SK-N-SH (cell line): ENCODE data around the gene PELI2.

Source experiments
- CTCF ChIP-seq: fragments of 200-600 bp; sonication (generic); IDR thresholded peaks from 2 replicates; pipeline ENCODE4 v1.6.1; 2017; ENCODE audit warnings: antibody characterized with exemption, mild to moderate bottlenecking, moderate library complexity
- FOXM1 ChIP-seq: IDR thresholded peaks from 2 replicates; pipeline ENCODE4 v1.4.0; 2012; ENCODE audit warnings: low read depth, mild to moderate bottlenecking
- MXI1 ChIP-seq: IDR thresholded peaks from 2 replicates; pipeline ENCODE4 v1.6.1; 2012; ENCODE audit warnings: mild to moderate bottlenecking, low read depth, low read length, improper control_type of control experiment
- RCOR1 ChIP-seq: fragments of 150-350 bp; IDR thresholded peaks from 2 replicates; pipeline ENCODE4 v1.6.1; 2017; ENCODE audit warnings: antibody characterized with exemption, low read length
- TAF1 ChIP-seq: IDR thresholded peaks from 2 replicates; pipeline ENCODE4 v1.6.1; 2012; ENCODE audit warnings: low read depth, mild to moderate bottlenecking, low read length, moderate library complexity, borderline replicate concordance
- USF1 ChIP-seq: IDR thresholded peaks from 2 replicates; pipeline ENCODE4 v1.4.0; 2012; ENCODE audit warnings: low read depth, borderline replicate concordance

GRCh38 chr14:56293506-56293905, 175.3 kb downstream of the PELI2 start:
- no peak for TF ChIP-seq USF1
- TF ChIP-seq CTCF: no peak
- no peak for TF ChIP-seq RCOR1
- TF ChIP-seq FOXM1: no peak
- no peak for TF ChIP-seq TAF1
- no peak for TF ChIP-seq MXI1
